ENCODE results near the gene PIM1. TPM values are rescaled to one million over a fixed set of nuclear protein-coding genes. Genes with fewer than 3 reads are reported as not detected.
A peak's percentile ranks its signal among the peaks of the same experiment; 100 is the strongest.

Gene PIM1
- total and polyA plus RNA-seq, 10 of the 15 experiments (the other 5 are each of a cell fraction or from before 2014, with no cell fraction given): 0.66 to 33.9 (median 10.2) TPM

- TF ChIP-seq REST (IDR thresholded peaks at IDR 0.05; ENCODE audit: low read depth, low read length) (no peak), ZNF687 (IDR thresholded peaks at IDR 0.05) (peak; percentile 87), CUX1 (IDR thresholded peaks at IDR 0.05; ENCODE audit: insufficient replicate concordance, low read depth, low read length) (peak; percentile 67), ZSCAN29 (IDR thresholded peaks at IDR 0.05) (no peak), POLR2AphosphoS5 (IDR thresholded peaks at IDR 0.05; ENCODE audit: low read length) (peak; percentile 50; the same call in 1 of the 2 replicates), SUZ12 (IDR thresholded peaks at IDR 0.05; ENCODE audit: unreplicated experiment) (no peak), NRF1 (conservative IDR thresholded peaks at IDR 0.05; ENCODE audit: low read depth, low read length) (no peak), RUNX3 (IDR thresholded peaks at IDR 0.05; ENCODE audit: low read length) (peak; percentile 93), CTCF (IDR thresholded peaks at IDR 0.05 in 2 of 3, conservative IDR thresholded peaks at IDR 0.05 in 1 of 3; ENCODE audit: control insufficient read depth in 2 of 3, extremely low read depth in 1 of 3, insufficient read depth in 1 of 3, low read depth in 3 of 3, low read length in 3 of 3) (no peak), TCF3 (IDR thresholded peaks at IDR 0.05; ENCODE audit: borderline replicate concordance, insufficient read depth, low read depth, low read length) (peak; percentile 99), MYB (IDR thresholded peaks at IDR 0.05; ENCODE audit: borderline replicate concordance, low read depth, low read length) (no peak)
Measured at GRCh38 chr6:37155394-37156312, 14.3 kb upstream of the PIM1 start (continued).
